NT2/D1 (cell line): ENCODE measurements around the gene MACF1.

Experiments used
- SUZ12 ChIP-seq: IDR thresholded peaks from 2 replicates; pipeline ENCODE4 v1.6.1; 2011; ENCODE audit not compliant: insufficient read length, insufficient read depth; ENCODE audit errors: extremely low read depth
- ZNF274 ChIP-seq: IDR thresholded peaks from 2 replicates; pipeline ENCODE4 v1.6.1; 2011; ENCODE audit warnings: mild to moderate bottlenecking, low read depth, low read length

GRCh38 chr1:39196244-39197215 is 8.0 kb upstream of the MACF1 start:
- TF ChIP-seq ZNF274, result no peak
- no peak for TF ChIP-seq SUZ12
